Karpas-422 (cell line): Measurements from ENCODE around the gene PGM5. TPM values are rescaled to one million over a fixed set of nuclear protein-coding genes. Genes with fewer than 3 reads are reported as not detected.
"Not testable (repeated sequence)": the region's sequence is repeated elsewhere in the genome, so short reads cannot be mapped to it uniquely, and the experiment has no call there.

ENCODE experiments used
- DNase-seq: peaks from one replicate; pipeline ENCODE4 v3.0.0-alpha.2; 2015
- H2AFZ ChIP-seq: fragments of 200-600 bp; sonication (generic); 2 replicates; pipeline ENCODE4 v1.6.1; 2014; ENCODE audit warnings: antibody characterized with exemption, low read length, mixed read lengths
- H3K27ac ChIP-seq: fragments of 200-600 bp; sonication (generic); 2 replicates; pipeline ENCODE4 v1.5.1; 2014; ENCODE audit warnings: mild to moderate bottlenecking, low read length, moderate library complexity
- H3K27me3 ChIP-seq: fragments of 200-600 bp; sonication (generic); 2 replicates; pipeline ENCODE4 v1.6.1; 2014; ENCODE audit warnings: low read length, mixed read lengths
- H3K36me3 ChIP-seq: fragments of 200-600 bp; sonication (generic); 2 replicates; pipeline ENCODE4 v1.6.1; 2014; ENCODE audit warnings: low read length, mixed read lengths; ENCODE audit not compliant: insufficient read depth
- H3K4me1 ChIP-seq: fragments of 200-600 bp; sonication (generic); 2 replicates; pipeline ENCODE4 v1.6.1; 2014; ENCODE audit warnings: mild to moderate bottlenecking, low read length, mixed read lengths
- H3K4me2 ChIP-seq: fragments of 200-600 bp; sonication (generic); 2 replicates; pipeline ENCODE4 v1.6.1; 2014; ENCODE audit warnings: low read length, low read depth, mild to moderate bottlenecking; ENCODE audit not compliant: poor library complexity, severe bottlenecking
- H3K4me3 ChIP-seq: fragments of 200-600 bp; sonication (generic); 2 replicates; pipeline ENCODE4 v1.5.1; 2014; ENCODE audit warnings: mild to moderate bottlenecking, antibody characterized with exemption, low read length, mixed read lengths
- H3K79me2 ChIP-seq: fragments of 200-600 bp; sonication (generic); 2 replicates; pipeline ENCODE4 v1.6.1; 2014; ENCODE audit warnings: mild to moderate bottlenecking, low read length, mixed read lengths
- H3K9ac ChIP-seq: fragments of 200-600 bp; sonication (generic); 2 replicates; pipeline ENCODE4 v1.6.0; 2014; ENCODE audit warnings: low read length
- H3K9me2 ChIP-seq: fragments of 200-600 bp; sonication (generic), shearing (Covaris generic); replicated peaks from 2 replicates; pipeline ENCODE4 v1.6.0; 2014; ENCODE audit warnings: mild to moderate bottlenecking, low read length, moderate library complexity; ENCODE audit not compliant: insufficient read depth
- H3K9me3 ChIP-seq: fragments of 300-700, 200-600 bp; sonication (generic); 2 replicates; pipeline ENCODE4 v1.6.1; 2014; ENCODE audit warnings: low read length, mixed read lengths
- H4K20me1 ChIP-seq: fragments of 200-600 bp; sonication (generic); 2 replicates; pipeline ENCODE4 v1.6.1; 2014; ENCODE audit warnings: mild to moderate bottlenecking, antibody characterized with exemption, low read length, low read depth; ENCODE audit not compliant: insufficient read depth
- total RNA-seq: library from RNA; depleted of rRNA; stranded (reverse); fragments of >200 nt; shearing (Covaris generic); gene quantifications from 2 replicates; pipeline ENCODE4 v1.2.3, GENCODE V29; 2014; ENCODE audit warnings: low replicate concordance

PGM5 gene
- total RNA-seq, 1 experiment from 2014 or later: 0.11 TPM

GRCh38 chr9:68330531-68331173 lies 25.8 kb upstream of the PGM5 start:
- H3K27me3 ChIP-seq, H2AFZ ChIP-seq, H3K36me3 ChIP-seq, H3K9me2 ChIP-seq, H3K4me3 ChIP-seq, H3K79me2 ChIP-seq, H4K20me1 ChIP-seq, H3K27ac ChIP-seq, H3K4me1 ChIP-seq, H3K9me3 ChIP-seq, H3K9ac ChIP-seq, H3K4me2 ChIP-seq, DNase-seq: not testable (repeated sequence)

DNA sequence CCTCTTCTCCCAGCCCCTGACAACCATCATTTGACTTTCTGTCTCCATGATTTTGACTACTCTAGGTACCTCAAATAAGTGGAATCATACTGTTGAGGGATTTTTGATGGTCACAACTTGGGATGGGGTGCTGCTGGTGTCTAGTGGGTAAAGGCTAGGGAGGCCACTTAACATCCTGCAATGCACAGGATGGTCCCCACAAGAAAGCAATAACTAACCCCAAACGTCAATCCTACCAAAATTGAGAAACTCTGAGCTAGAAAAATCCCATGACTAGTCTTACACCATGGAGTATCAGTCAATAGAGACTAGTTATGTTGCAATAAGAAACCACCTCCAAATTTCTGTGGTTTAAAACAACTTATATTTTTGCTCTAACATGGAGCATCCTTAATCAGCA lies 24.3 kb upstream of the PGM5 start:
- H3K27me3 ChIP-seq, H3K9me2 ChIP-seq, H3K27ac ChIP-seq, H3K4me3 ChIP-seq, H4K20me1 ChIP-seq, H3K36me3 ChIP-seq, H3K9me3 ChIP-seq, H2AFZ ChIP-seq, H3K9ac ChIP-seq, H3K79me2 ChIP-seq, H3K4me2 ChIP-seq, H3K4me1 ChIP-seq, DNase-seq: not testable (repeated sequence)

- not testable (repeated sequence) for H2AFZ ChIP-seq, H3K4me1 ChIP-seq, H3K27me3 ChIP-seq, H3K9me3 ChIP-seq, H3K79me2 ChIP-seq, H3K4me2 ChIP-seq, H4K20me1 ChIP-seq, H3K27ac ChIP-seq, H3K9ac ChIP-seq, H3K9me2 ChIP-seq, H3K36me3 ChIP-seq, DNase-seq, H3K4me3 ChIP-seq
Observed at GRCh38 chr9:68335935-68336334, 20.5 kb upstream of the PGM5 start.

DNA sequence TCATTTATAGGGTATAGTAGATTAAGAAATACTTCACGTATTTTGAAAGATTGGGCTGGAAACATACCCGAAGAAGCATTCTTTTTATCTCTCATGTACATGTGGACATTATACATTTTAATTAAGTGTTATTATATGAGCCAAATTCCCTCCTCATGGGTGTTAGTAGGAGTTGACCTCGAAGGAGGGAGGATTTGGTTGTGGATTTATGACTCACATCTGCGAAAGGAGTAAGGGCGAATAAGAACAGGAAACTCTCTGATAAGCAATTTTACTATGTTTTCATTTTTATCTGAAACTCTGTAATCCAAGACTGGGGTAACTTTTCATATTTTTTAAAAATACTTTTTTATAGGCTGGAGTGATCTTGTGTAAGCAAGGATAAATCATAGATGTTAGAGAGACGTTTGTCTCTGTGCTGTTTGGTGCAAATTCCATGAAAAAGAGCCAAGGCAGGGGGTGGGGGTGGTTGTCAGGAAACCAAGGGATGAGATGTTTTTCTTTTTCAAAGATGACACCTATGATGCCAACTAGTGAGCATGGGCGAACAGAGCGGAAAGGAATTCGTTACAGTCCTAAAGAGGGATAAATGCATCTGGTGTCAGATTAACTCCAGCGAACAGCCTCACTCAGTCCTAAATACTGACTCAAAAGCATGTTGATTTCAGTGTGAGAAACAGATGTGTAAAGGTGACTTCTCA lies 19.6 kb upstream of the PGM5 start:
- not testable (repeated sequence) for H3K27ac ChIP-seq, H3K36me3 ChIP-seq, H4K20me1 ChIP-seq, H3K9me3 ChIP-seq, H3K4me3 ChIP-seq, H3K27me3 ChIP-seq, H3K9ac ChIP-seq, H3K79me2 ChIP-seq, H3K4me2 ChIP-seq, H3K9me2 ChIP-seq, DNase-seq, H3K4me1 ChIP-seq, H2AFZ ChIP-seq

GRCh38 chr9:68338000-68338399 lies 18.4 kb upstream of the PGM5 start:
- not testable (repeated sequence) for H3K79me2 ChIP-seq, H3K9me3 ChIP-seq, DNase-seq, H3K27ac ChIP-seq, H3K4me3 ChIP-seq, H3K36me3 ChIP-seq, H3K9ac ChIP-seq, H4K20me1 ChIP-seq, H3K4me2 ChIP-seq, H3K27me3 ChIP-seq, H2AFZ ChIP-seq, H3K9me2 ChIP-seq, H3K4me1 ChIP-seq

DNA sequence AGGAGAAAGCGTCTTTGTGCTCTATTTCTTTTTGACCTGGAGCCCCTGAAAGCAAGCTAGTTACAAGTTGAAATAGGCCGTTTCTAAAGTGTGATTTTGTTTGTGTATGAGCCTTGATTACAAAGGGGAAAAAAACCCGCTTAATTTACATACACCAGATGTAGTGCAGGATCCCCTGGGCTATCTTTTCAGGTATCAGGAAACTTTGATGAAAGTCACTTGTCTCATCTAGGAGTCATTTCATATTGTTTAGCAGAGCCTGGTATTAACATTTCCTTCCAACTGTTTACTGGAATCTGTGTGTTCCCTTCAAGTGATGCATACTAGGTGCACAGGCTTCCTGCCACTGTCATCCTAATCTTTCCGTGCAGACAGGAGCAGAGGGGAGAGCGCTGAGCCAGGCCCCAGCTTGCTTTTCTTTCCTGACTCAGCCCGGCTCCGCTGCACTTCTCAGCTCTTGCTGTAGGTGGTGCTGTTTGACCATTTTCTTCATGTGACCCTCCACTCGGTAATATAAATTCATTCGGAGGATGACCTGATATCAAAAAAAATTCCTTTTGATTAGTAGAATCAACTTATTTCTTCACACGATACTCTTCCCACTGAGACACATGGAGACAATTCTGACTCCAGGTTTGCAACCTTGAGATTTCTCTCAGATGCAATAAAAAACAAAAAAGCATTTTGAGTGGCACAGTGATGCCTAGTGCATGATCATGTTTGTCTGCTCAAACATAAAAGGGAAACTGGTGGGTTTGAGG lies 14.0 kb upstream of the PGM5 start:
- H4K20me1 ChIP-seq, H3K4me3 ChIP-seq, H3K36me3 ChIP-seq, H3K9ac ChIP-seq, H3K9me2 ChIP-seq, H2AFZ ChIP-seq, H3K27me3 ChIP-seq, H3K27ac ChIP-seq, H3K79me2 ChIP-seq, H3K9me3 ChIP-seq, H3K4me1 ChIP-seq, DNase-seq, H3K4me2 ChIP-seq: not testable (repeated sequence)

- H3K9ac ChIP-seq, H3K4me3 ChIP-seq, H3K27me3 ChIP-seq, H3K27ac ChIP-seq, H3K9me3 ChIP-seq, H3K4me1 ChIP-seq, DNase-seq, H3K9me2 ChIP-seq, H3K36me3 ChIP-seq, H4K20me1 ChIP-seq, H2AFZ ChIP-seq, H3K79me2 ChIP-seq, H3K4me2 ChIP-seq: not testable (repeated sequence)
Observed at GRCh38 chr9:68343242-68343641, 13.2 kb upstream of the PGM5 start.

DNA sequence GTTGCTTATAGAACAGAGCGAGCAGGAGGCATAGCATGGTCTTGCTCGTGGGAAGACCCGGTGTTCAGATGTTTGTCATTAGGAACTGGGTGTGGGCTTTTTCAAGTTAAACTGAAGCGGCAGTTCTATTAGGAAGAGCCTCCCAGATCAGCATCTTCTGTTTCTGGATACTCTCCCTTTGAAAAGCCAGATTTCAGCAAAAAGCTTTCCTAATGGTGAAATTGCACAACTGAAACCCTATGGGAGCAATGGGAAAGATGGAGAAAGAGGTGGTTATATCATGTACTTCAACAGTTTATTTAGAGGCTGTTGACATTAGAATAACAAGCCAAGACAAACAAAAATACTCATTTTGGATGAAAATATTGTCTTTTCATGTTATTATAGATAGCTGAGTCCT lies 12.4 kb upstream of the PGM5 start:
- not testable (repeated sequence) for H2AFZ ChIP-seq, H3K4me2 ChIP-seq, DNase-seq, H3K9ac ChIP-seq, H3K27me3 ChIP-seq, H3K4me3 ChIP-seq, H3K9me3 ChIP-seq, H4K20me1 ChIP-seq, H3K9me2 ChIP-seq, H3K4me1 ChIP-seq, H3K36me3 ChIP-seq, H3K79me2 ChIP-seq, H3K27ac ChIP-seq
